Measurements from ENCODE around the gene BMP10.

BMP10 gene

GRCh38 chr2:68861330-68861729 is 9.9 kb downstream of the BMP10 start:
- Histone ChIP-seq H3K27me3 (ENCODE audit: control insufficient read depth in 3 of 3, insufficient read depth in 3 of 3, low read depth in 1 of 3, low read length in 3 of 3) (no peaks in the 10 kb centered on the region), H3K27ac (replicated peaks; ENCODE audit: low read length) (no peak overlapping the region), H4K8ac (ENCODE audit: low read depth, low read length) (no peak overlapping the region), H2AK5ac (ENCODE audit: low read depth, low read length) (no peak overlapping the region), H2BK5ac (ENCODE audit: low read length) (no peak overlapping the region), H3K36me3 (replicated peaks in 1 of 2; ENCODE audit: control insufficient read depth in 2 of 2, insufficient read depth in 2 of 2, low read length in 2 of 2) (no peaks in the 10 kb centered on the region), H3K4ac (ENCODE audit: low read length) (no peak overlapping the region), H3K4me1 (ENCODE audit: control insufficient read depth in 2 of 2, insufficient read depth in 1 of 2, low read depth in 1 of 2, low read length in 2 of 2) (no peaks in the 10 kb centered on the region), H3K18ac (ENCODE audit: low read length) (no peak overlapping the region), H3K14ac (ENCODE audit: low read length) (no peak overlapping the region), H3K4me2 (ENCODE audit: insufficient read depth, low read length, poor library complexity, severe bottlenecking) (no peak overlapping the region), H3K79me1 (ENCODE audit: low read depth, low read length) (no peaks in the 10 kb centered on the region), H3K23ac (ENCODE audit: low read depth, low read length, poor library complexity) (no peak overlapping the region), H4K91ac (ENCODE audit: low read depth, low read length, poor library complexity) (no peak overlapping the region), H3K9ac (ENCODE audit: low read depth, low read length, poor library complexity) (no peak overlapping the region), H3K9me3 (replicated peaks in 1 of 2; ENCODE audit: control insufficient read depth in 2 of 2, insufficient read depth in 1 of 2, low read depth in 1 of 2, low read length in 2 of 2) (no peaks in the 10 kb centered on the region), H2BK120ac (ENCODE audit: low read depth, low read length) (no peak overlapping the region), H2BK12ac (ENCODE audit: low read length) (no peak overlapping the region), H3K4me3 (ENCODE audit: low read length in 2 of 2) (no peak overlapping the region), H2AFZ (ENCODE audit: low read length) (no peak overlapping the region), H2BK15ac (ENCODE audit: low read length) (no peak overlapping the region)
- no peak for DNase-seq (ENCODE audit: low spot score)

- no peak overlapping the region for H3K27ac ChIP-seq (replicated peaks; ENCODE audit: low read length)
- no peak overlapping the region for H2AK5ac ChIP-seq (ENCODE audit: low read depth, low read length)
- H4K8ac ChIP-seq (ENCODE audit: low read depth, low read length) = no peak overlapping the region
- no peaks in the 10 kb centered on the region for H3K27me3 ChIP-seq (ENCODE audit: control insufficient read depth in 3 of 3, insufficient read depth in 3 of 3, low read depth in 1 of 3, low read length in 3 of 3)
- no peak overlapping the region for H3K23ac ChIP-seq (ENCODE audit: low read depth, low read length, poor library complexity)
- no peaks in the 10 kb centered on the region for H3K79me1 ChIP-seq (ENCODE audit: low read depth, low read length)
- WGBS, 2 donors (ENCODE audit: extremely low coverage in 2 of 2, insufficient read length in 2 of 2, insufficient replicate concordance in 1 of 2) = no CpG with 5 or more reads among the region's 3 CpGs
- H3K14ac ChIP-seq (ENCODE audit: low read length) = no peak overlapping the region
- no peak for DNase-seq (ENCODE audit: low spot score)
- H3K9me3 ChIP-seq (replicated peaks in 1 of 2; ENCODE audit: control insufficient read depth in 2 of 2, insufficient read depth in 1 of 2, low read depth in 1 of 2, low read length in 2 of 2) = no peaks in the 10 kb centered on the region
- no peak overlapping the region for H3K18ac ChIP-seq (ENCODE audit: low read length)
- H2BK5ac ChIP-seq (ENCODE audit: low read length) = no peak overlapping the region
- H3K9ac ChIP-seq (ENCODE audit: low read depth, low read length, poor library complexity) = no peak overlapping the region
- H2BK12ac ChIP-seq (ENCODE audit: low read length) = no peak overlapping the region
- no peak overlapping the region for H2BK15ac ChIP-seq (ENCODE audit: low read length)
- H3K4me1 ChIP-seq (ENCODE audit: control insufficient read depth in 2 of 2, insufficient read depth in 1 of 2, low read depth in 1 of 2, low read length in 2 of 2) = no peaks in the 10 kb centered on the region
- H2BK120ac ChIP-seq (ENCODE audit: low read depth, low read length) = no peak overlapping the region
- H3K4me3 ChIP-seq (ENCODE audit: low read length in 2 of 2) = no peak overlapping the region
- no peak overlapping the region for H2AFZ ChIP-seq (ENCODE audit: low read length)
- no peaks in the 10 kb centered on the region for H3K36me3 ChIP-seq (replicated peaks in 1 of 2; ENCODE audit: control insufficient read depth in 2 of 2, insufficient read depth in 2 of 2, low read length in 2 of 2)
- H3K4me2 ChIP-seq (ENCODE audit: insufficient read depth, low read length, poor library complexity, severe bottlenecking) = no peak overlapping the region
- no peak overlapping the region for H3K4ac ChIP-seq (ENCODE audit: low read length)
- no peak overlapping the region for H4K91ac ChIP-seq (ENCODE audit: low read depth, low read length, poor library complexity)
Measured at GRCh38 chr2:68860111-68860510, 11.1 kb downstream of the BMP10 start.

DNA sequence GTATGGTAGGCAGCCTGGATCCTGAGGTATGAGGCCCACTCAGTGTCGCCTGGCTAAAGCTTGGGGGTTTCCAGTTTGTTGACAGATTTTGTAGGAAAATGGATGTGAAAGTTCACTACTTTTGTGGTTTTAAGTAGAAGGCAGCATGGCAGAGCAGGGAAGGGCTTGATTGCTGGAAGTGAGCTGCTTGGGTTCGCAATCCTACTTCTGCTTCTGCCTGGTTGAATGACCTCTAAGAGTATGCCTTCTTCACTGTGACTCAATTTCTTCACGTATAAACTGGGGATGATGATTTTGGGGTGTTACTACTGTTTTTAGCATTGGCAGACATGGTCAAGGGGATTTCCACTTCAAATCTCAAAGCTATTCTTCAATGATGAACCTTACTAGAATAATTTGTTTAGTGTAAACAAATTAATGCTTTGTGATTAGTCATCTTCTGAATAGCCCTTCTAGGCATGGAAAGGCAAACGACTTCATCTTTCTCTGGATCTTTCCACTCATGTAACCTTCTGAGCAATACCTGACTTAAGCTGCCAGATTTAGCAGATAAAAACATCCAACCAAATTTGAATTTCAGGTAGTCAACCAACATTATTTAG is 13.2 kb downstream of the BMP10 start:
- Histone ChIP-seq H3K4me1 (ENCODE audit: control insufficient read depth in 2 of 2, insufficient read depth in 1 of 2, low read depth in 1 of 2, low read length in 2 of 2) (no peaks in the 10 kb centered on the region), H3K4ac (ENCODE audit: low read length) (no peak overlapping the region), H3K36me3 (replicated peaks in 1 of 2; ENCODE audit: control insufficient read depth in 2 of 2, insufficient read depth in 2 of 2, low read length in 2 of 2) (no peaks in the 10 kb centered on the region), H3K9me3 (replicated peaks in 1 of 2; ENCODE audit: control insufficient read depth in 2 of 2, insufficient read depth in 1 of 2, low read depth in 1 of 2, low read length in 2 of 2) (no peaks in the 10 kb centered on the region), H3K27me3 (ENCODE audit: control insufficient read depth in 3 of 3, insufficient read depth in 3 of 3, low read depth in 1 of 3, low read length in 3 of 3) (no peaks in the 10 kb centered on the region), H3K18ac (ENCODE audit: low read length) (no peak overlapping the region), H2AFZ (ENCODE audit: low read length) (no peak overlapping the region), H3K14ac (ENCODE audit: low read length) (no peak overlapping the region), H3K23ac (ENCODE audit: low read depth, low read length, poor library complexity) (no peak overlapping the region), H2AK5ac (ENCODE audit: low read depth, low read length) (no peak overlapping the region), H3K27ac (replicated peaks; ENCODE audit: low read length) (no peak overlapping the region), H3K4me2 (ENCODE audit: insufficient read depth, low read length, poor library complexity, severe bottlenecking) (no peak overlapping the region), H3K79me1 (ENCODE audit: low read depth, low read length) (no peaks in the 10 kb centered on the region), H3K4me3 (ENCODE audit: low read length in 2 of 2) (no peak overlapping the region), H3K9ac (ENCODE audit: low read depth, low read length, poor library complexity) (no peak overlapping the region), H2BK15ac (ENCODE audit: low read length) (no peak overlapping the region), H2BK5ac (ENCODE audit: low read length) (no peak overlapping the region), H4K91ac (ENCODE audit: low read depth, low read length, poor library complexity) (no peak overlapping the region), H2BK120ac (ENCODE audit: low read depth, low read length) (no peak overlapping the region), H4K8ac (ENCODE audit: low read depth, low read length) (no peak overlapping the region), H2BK12ac (ENCODE audit: low read length) (no peak overlapping the region)
- no CpG with 5 or more reads among the region's 4 CpGs for WGBS, 2 donors (ENCODE audit: extremely low coverage in 2 of 2, insufficient read length in 2 of 2, insufficient replicate concordance in 1 of 2)
- no peak for DNase-seq (ENCODE audit: low spot score)

DNA sequence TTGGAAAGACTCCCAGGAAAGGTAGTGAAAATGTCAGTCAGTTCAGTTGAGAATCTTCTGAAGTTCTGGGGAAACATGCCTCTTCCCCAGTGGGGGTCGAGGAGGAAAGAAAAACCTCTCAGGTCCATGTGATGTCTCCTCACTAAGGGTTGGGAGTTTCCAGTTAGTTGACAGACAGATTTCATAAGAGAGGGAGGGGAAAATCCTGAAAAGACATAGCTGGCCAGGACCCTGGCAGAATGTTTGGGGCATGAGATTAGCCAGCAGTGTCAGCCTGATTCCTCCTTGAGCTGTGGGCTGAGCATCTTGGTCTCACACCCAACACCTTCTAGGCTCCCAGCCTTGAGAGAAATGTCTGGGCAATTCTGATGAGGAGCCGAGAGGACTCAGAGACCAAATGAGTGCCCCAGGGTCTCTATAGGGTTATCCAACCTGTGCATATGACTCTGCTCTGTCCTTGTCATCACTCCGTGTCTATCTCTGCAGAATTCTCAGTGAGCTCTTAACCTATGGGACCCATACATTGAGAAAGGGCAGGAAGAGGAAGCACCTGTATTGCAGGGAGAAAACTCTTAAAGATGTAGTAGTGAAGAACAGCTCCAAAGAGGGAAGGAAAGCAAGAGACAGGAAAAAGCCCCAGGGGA is 13.9 kb downstream of the BMP10 start:
- no peaks in the 10 kb centered on the region for H3K4me1 ChIP-seq (ENCODE audit: control insufficient read depth in 2 of 2, insufficient read depth in 1 of 2, low read depth in 1 of 2, low read length in 2 of 2)
- H3K27me3 ChIP-seq (ENCODE audit: control insufficient read depth in 3 of 3, insufficient read depth in 3 of 3, low read depth in 1 of 3, low read length in 3 of 3) = no peaks in the 10 kb centered on the region
- H3K79me1 ChIP-seq (ENCODE audit: low read depth, low read length) = no peaks in the 10 kb centered on the region

More for the DNA sequence above, 13.9 kb downstream of the BMP10 start:
- H3K14ac ChIP-seq (ENCODE audit: low read length) = no peak overlapping the region
- no peak overlapping the region for H3K23ac ChIP-seq (ENCODE audit: low read depth, low read length, poor library complexity)
- no peak overlapping the region for H2BK12ac ChIP-seq (ENCODE audit: low read length)
- H3K4me2 ChIP-seq (ENCODE audit: insufficient read depth, low read length, poor library complexity, severe bottlenecking) = no peak overlapping the region
- no peak overlapping the region for H3K18ac ChIP-seq (ENCODE audit: low read length)
- no peaks in the 10 kb centered on the region for H3K9me3 ChIP-seq (replicated peaks in 1 of 2; ENCODE audit: control insufficient read depth in 2 of 2, insufficient read depth in 1 of 2, low read depth in 1 of 2, low read length in 2 of 2)
- no peak overlapping the region for H2BK5ac ChIP-seq (ENCODE audit: low read length)
- H3K4me3 ChIP-seq (ENCODE audit: low read length in 2 of 2) = no peak overlapping the region
- no peak overlapping the region for H2BK15ac ChIP-seq (ENCODE audit: low read length)
- H3K9ac ChIP-seq (ENCODE audit: low read depth, low read length, poor library complexity) = no peak overlapping the region
- H2AK5ac ChIP-seq (ENCODE audit: low read depth, low read length) = no peak overlapping the region
- H4K91ac ChIP-seq (ENCODE audit: low read depth, low read length, poor library complexity) = no peak overlapping the region
- H2BK120ac ChIP-seq (ENCODE audit: low read depth, low read length) = no peak overlapping the region
- no peak for DNase-seq (ENCODE audit: low spot score)
- H2AFZ ChIP-seq (ENCODE audit: low read length) = no peak overlapping the region
- no CpG with 5 or more reads among the region's 3 CpGs for WGBS, 2 donors (ENCODE audit: extremely low coverage in 2 of 2, insufficient read length in 2 of 2, insufficient replicate concordance in 1 of 2)
- no peak overlapping the region for H4K8ac ChIP-seq (ENCODE audit: low read depth, low read length)
- H3K36me3 ChIP-seq (replicated peaks in 1 of 2; ENCODE audit: control insufficient read depth in 2 of 2, insufficient read depth in 2 of 2, low read length in 2 of 2) = no peaks in the 10 kb centered on the region
- H3K27ac ChIP-seq (replicated peaks; ENCODE audit: low read length) = no peak overlapping the region
- no peak overlapping the region for H3K4ac ChIP-seq (ENCODE audit: low read length)
